ENCODE data around the gene KDM4F. TPM values are rescaled to one million over a fixed set of nuclear protein-coding genes. Genes with fewer than 3 reads are reported as not detected.

Gene KDM4F
- total RNA-seq, 2 experiments from 2014 or later: not detected

GRCh38 chr11:95066716-95067038 is 17.5 kb downstream of the KDM4F start, which contains the start of gene SRSF8:
TSS of gene SRSF8 (plus strand) at chr11:95066919. CDS start at chr11:95067227, 308 bp downstream.
- Mint-ChIP-seq H3K27ac (peak within 1 kb of the TSS; percentile 97), H3K4me1 (ENCODE audit: low read depth) (peaks cover 25% of the 10 kb centered on the region)

GRCh38 chr11:95067039-95067840 is 18.0 kb downstream of the KDM4F start:
- peak overlapping the region; percentile 94 for H3K4me3 Mint-ChIP-seq
- DNase-seq: peak; percentile 80
- H3K9me3 Mint-ChIP-seq (ENCODE audit: insufficient read depth): no peaks in the 10 kb centered on the region
- ChIA-PET POLR2A (interaction anchor here (0.5 to 5.7 kb wide), 19 partner anchors 11 to 1323 kb away, joined by 3 to 103 read pairs (median 5); partner anchors contain the start of genes AMOTL1, CCDC82, CEP57 and CWC15), CTCF (interaction anchor here (0.8 to 12.3 kb wide), 24 partner anchors 9 to 938 kb away, joined by 3 to 233 read pairs (median 6); partner anchors contain the start of genes CWC15, ENDOD1, FAM76B and KDM4D)
- peaks cover 8% of the 10 kb centered on the region for H3K27me3 Mint-ChIP-seq (ENCODE audit: low read depth)
- peak overlapping the region; percentile 97 for H3K27ac Mint-ChIP-seq
- peaks cover 19% of the 10 kb centered on the region for H3K36me3 Mint-ChIP-seq (ENCODE audit: low read depth)
- ATAC-seq: peak; percentile 74
- peaks cover 25% of the 10 kb centered on the region for H3K4me1 Mint-ChIP-seq (ENCODE audit: low read depth)

More at GRCh38 chr11:95066716-95067038, 17.5 kb downstream of the KDM4F start, which contains the start of gene SRSF8:
- DNase-seq (no peak), ATAC-seq (peak; percentile 16)
- peaks cover 19% of the 10 kb centered on the region for H3K36me3 Mint-ChIP-seq (ENCODE audit: low read depth)
- peak within 1 kb of the TSS; percentile 94 for H3K4me3 Mint-ChIP-seq
- H3K27me3 Mint-ChIP-seq (ENCODE audit: low read depth): peaks cover 12% of the 10 kb centered on the region
- ChIA-PET POLR2A (interaction anchor here (0.5 to 5.7 kb wide), 14 partner anchors 12 to 723 kb away, joined by 3 to 103 read pairs (median 8); partner anchors contain the start of genes CEP57, CWC15, ENDOD1 and FAM76B), CTCF (interaction anchor here (1.3 to 12.3 kb wide), 17 partner anchors 10 to 723 kb away, joined by 3 to 233 read pairs (median 10); partner anchors contain the start of genes ENDOD1 and FAM76B)
- no peaks in the 10 kb centered on the region for H3K9me3 Mint-ChIP-seq (ENCODE audit: insufficient read depth)

DNA sequence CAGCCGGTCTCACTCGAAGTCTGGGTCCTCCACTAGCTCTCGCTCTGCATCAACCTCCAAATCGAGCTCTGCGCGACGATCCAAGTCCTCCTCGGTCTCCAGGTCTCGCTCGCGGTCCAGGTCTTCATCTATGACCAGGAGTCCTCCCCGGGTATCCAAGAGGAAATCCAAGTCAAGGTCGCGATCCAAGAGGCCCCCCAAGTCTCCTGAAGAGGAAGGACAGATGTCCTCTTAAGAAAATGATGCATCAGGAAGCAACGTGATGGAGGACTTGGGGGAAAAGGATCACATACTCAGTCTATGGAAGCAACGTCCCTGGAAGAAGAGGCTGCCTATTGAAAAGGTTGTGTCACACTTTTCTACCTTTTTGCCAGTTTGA is 18.6 kb downstream of the KDM4F start:
- peak overlapping the region; percentile 94 for H3K4me3 Mint-ChIP-seq
- peak overlapping the region; percentile 97 for H3K27ac Mint-ChIP-seq
- peaks cover 5% of the 10 kb centered on the region for H3K27me3 Mint-ChIP-seq (ENCODE audit: low read depth)
- no peak for DNase-seq
- H3K9me3 Mint-ChIP-seq (ENCODE audit: insufficient read depth): no peaks in the 10 kb centered on the region
- ATAC-seq: peak; percentile 4
- peaks cover 25% of the 10 kb centered on the region for H3K4me1 Mint-ChIP-seq (ENCODE audit: low read depth)
- ChIA-PET POLR2A (interaction anchor here (0.7 to 5.7 kb wide), 17 partner anchors 11 to 1322 kb away, joined by 3 to 103 read pairs (median 5); partner anchors contain the start of genes AMOTL1, CCDC82, CEP57 and CWC15), CTCF (interaction anchor here (0.8 to 12.3 kb wide), 25 partner anchors 8 to 939 kb away, joined by 3 to 233 read pairs (median 5); partner anchors contain the start of genes CWC15, ENDOD1, FAM76B and KDM4D)
- H3K36me3 Mint-ChIP-seq (ENCODE audit: low read depth): peaks cover 24% of the 10 kb centered on the region

- Mint-ChIP-seq H3K27ac (peak overlapping the region; percentile 97), H3K9me3 (ENCODE audit: insufficient read depth) (no peaks in the 10 kb centered on the region), H3K36me3 (ENCODE audit: low read depth) (peaks cover 24% of the 10 kb centered on the region), H3K4me3 (peak overlapping the region; percentile 94), H3K27me3 (ENCODE audit: low read depth) (peaks cover 2% of the 10 kb centered on the region), H3K4me1 (ENCODE audit: low read depth) (peaks cover 25% of the 10 kb centered on the region)
- peak; percentile 76 for ATAC-seq
- ChIA-PET CTCF (interaction anchor here (0.8 to 12.3 kb wide), 19 partner anchors 9 to 939 kb away, joined by 3 to 233 read pairs (median 7); partner anchors contain the start of genes CWC15, ENDOD1, FAM76B and KDM4D), POLR2A (interaction anchor here (0.9 to 5.7 kb wide), 13 partner anchors 12 to 1322 kb away, joined by 3 to 103 read pairs (median 11); partner anchors contain the start of genes AMOTL1, CCDC82, CEP57 and CWC15)
- DNase-seq: peak; percentile 86
Measured at GRCh38 chr11:95068549-95068948, 19.3 kb downstream of the KDM4F start.

GRCh38 chr11:95070471-95070870 is 21.2 kb downstream of the KDM4F start:
- DNase-seq (peak; percentile 4), ATAC-seq (no peak)
- no peaks in the 10 kb centered on the region for H3K9me3 Mint-ChIP-seq (ENCODE audit: insufficient read depth)
- ChIA-PET CTCF (interaction anchor here (0.6 to 12.3 kb wide), 11 partner anchors 10 to 696 kb away, joined by 3 to 233 read pairs (median 40); partner anchors contain the start of gene ENDOD1), POLR2A (interaction anchor here (5.7 kb wide), 1 partner anchor 21 kb away, joined by 103 read pairs; the partner anchor contains the start of gene ENDOD1)
- peaks cover 24% of the 10 kb centered on the region for H3K36me3 Mint-ChIP-seq (ENCODE audit: low read depth)
- no peak overlapping the region for H3K4me3 Mint-ChIP-seq
- H3K27me3 Mint-ChIP-seq (ENCODE audit: low read depth): no peaks in the 10 kb centered on the region
- H3K4me1 Mint-ChIP-seq (ENCODE audit: low read depth): peaks cover 25% of the 10 kb centered on the region
- H3K27ac Mint-ChIP-seq: no peak overlapping the region

- ChIA-PET POLR2A (interaction anchor here (0.6 to 3.3 kb wide), 2 partner anchors 11 to 16 kb away, joined by 3 to 19 read pairs; partner anchors contain the start of gene ENDOD1), CTCF (interaction anchor here (1.1 to 12.3 kb wide), 6 partner anchors 9 to 79 kb away, joined by 3 to 233 read pairs (median 5); partner anchors contain the start of gene ENDOD1)
- DNase-seq (peak; percentile 19), ATAC-seq (no peak)
- Mint-ChIP-seq H3K36me3 (ENCODE audit: low read depth) (peaks cover 19% of the 10 kb centered on the region), H3K27me3 (ENCODE audit: low read depth) (peaks cover under 1% of the 10 kb centered on the region), H3K9me3 (ENCODE audit: insufficient read depth) (no peaks in the 10 kb centered on the region), H3K4me3 (no peak overlapping the region), H3K27ac (no peak overlapping the region), H3K4me1 (ENCODE audit: low read depth) (peaks cover 24% of the 10 kb centered on the region)
Measured at GRCh38 chr11:95072948-95073347, 23.7 kb downstream of the KDM4F start.

- DNase-seq (peak; percentile 18), ATAC-seq (no peak)
- Mint-ChIP-seq H3K4me1 (ENCODE audit: low read depth) (peaks cover 19% of the 10 kb centered on the region), H3K4me3 (no peak overlapping the region), H3K27me3 (ENCODE audit: low read depth) (peaks cover 4% of the 10 kb centered on the region), H3K27ac (no peak overlapping the region), H3K9me3 (ENCODE audit: insufficient read depth) (no peaks in the 10 kb centered on the region), H3K36me3 (ENCODE audit: low read depth) (peaks cover 11% of the 10 kb centered on the region)
- ChIA-PET POLR2A (interaction anchor here (1.7 to 3.3 kb wide), 2 partner anchors 14 kb away, joined by 7 to 19 read pairs; partner anchors contain the start of gene ENDOD1), CTCF (interaction anchor here (1.1 to 12.3 kb wide), 6 partner anchors 8 to 78 kb away, joined by 4 to 233 read pairs (median 6); partner anchors contain the start of gene ENDOD1)
Measured at GRCh38 chr11:95074792-95075563, 25.8 kb downstream of the KDM4F start.

GRCh38 chr11:95076416-95076815 is 27.2 kb downstream of the KDM4F start:
- H3K36me3 Mint-ChIP-seq (ENCODE audit: low read depth): peaks cover 5% of the 10 kb centered on the region
- CTCF ChIA-PET: interaction anchor here (0.7 to 4.0 kb wide), 10 partner anchors 9 to 629 kb away, joined by 3 to 13 read pairs (median 4); partner anchors contain the start of gene ENDOD1
- no peak overlapping the region for H3K27ac Mint-ChIP-seq
- peaks cover 4% of the 10 kb centered on the region for H3K27me3 Mint-ChIP-seq (ENCODE audit: low read depth)
- peak; percentile 9 for DNase-seq
- H3K9me3 Mint-ChIP-seq (ENCODE audit: insufficient read depth): no peaks in the 10 kb centered on the region
- POLR2A ChIA-PET: interaction anchor here (1.7 kb wide), 1 partner anchor 13 kb away, joined by 7 read pairs; the partner anchor contains the start of gene ENDOD1
- no peak for ATAC-seq
- peaks cover 14% of the 10 kb centered on the region for H3K4me1 Mint-ChIP-seq (ENCODE audit: low read depth)
- H3K4me3 Mint-ChIP-seq: no peak overlapping the region

DNA sequence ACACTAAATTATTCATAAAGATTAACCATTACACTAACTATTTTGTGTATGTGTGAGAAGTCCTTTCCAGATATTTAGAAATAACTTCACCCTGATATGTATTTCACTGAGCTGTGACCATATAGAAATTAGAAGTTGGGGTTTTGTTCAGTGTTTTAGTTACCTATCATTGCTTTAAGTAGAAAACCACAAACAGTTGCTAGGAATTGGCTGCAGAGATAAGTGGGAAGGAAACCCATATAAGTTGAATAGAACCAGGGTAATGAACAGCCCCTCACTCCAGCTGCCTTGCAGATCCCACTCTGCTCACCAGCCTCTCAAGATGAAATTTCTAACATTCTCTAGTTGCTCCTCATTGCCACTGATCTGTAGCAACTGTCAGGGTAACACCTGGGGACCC is 27.8 kb downstream of the KDM4F start:
- H3K27me3 Mint-ChIP-seq (ENCODE audit: low read depth): peaks cover 4% of the 10 kb centered on the region
- peaks cover 15% of the 10 kb centered on the region for H3K4me1 Mint-ChIP-seq (ENCODE audit: low read depth)
- ChIA-PET CTCF (interaction anchor here (0.9 to 4.0 kb wide), 6 partner anchors 9 to 628 kb away, joined by 3 to 13 read pairs (median 4); partner anchors contain the start of gene ENDOD1), POLR2A (interaction anchor here (1.7 kb wide), 1 partner anchor 12 kb away, joined by 7 read pairs; the partner anchor contains the start of gene ENDOD1)
- H3K36me3 Mint-ChIP-seq (ENCODE audit: low read depth): peaks cover 5% of the 10 kb centered on the region
- ATAC-seq (no peak), DNase-seq (no peak)
- H3K4me3 Mint-ChIP-seq: no peak overlapping the region
- no peaks in the 10 kb centered on the region for H3K9me3 Mint-ChIP-seq (ENCODE audit: insufficient read depth)
- no peak overlapping the region for H3K27ac Mint-ChIP-seq

DNA sequence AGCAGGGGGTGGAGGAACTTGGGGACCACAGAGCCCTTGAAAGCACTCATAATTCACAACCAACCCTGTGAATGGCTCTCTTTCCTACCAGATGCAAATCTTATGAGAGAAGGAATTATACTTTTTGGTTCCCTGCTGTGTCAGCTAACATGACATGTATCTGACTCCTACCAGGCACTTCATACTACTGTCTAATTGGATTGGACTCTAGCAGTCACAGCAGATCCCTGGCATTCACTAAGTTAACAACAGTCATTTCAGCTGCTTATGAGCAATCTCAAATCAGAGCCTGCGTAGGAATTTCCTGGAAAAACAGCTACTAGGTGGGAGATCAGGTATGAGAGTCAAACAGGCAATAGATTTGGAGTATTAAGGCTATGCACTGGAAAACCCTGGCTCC is 29.3 kb downstream of the KDM4F start:
- ChIA-PET CTCF (interaction anchor here (2.1 to 4.6 kb wide), 2 partner anchors 10 to 15 kb away, joined by 5 to 40 read pairs; partner anchors contain the start of gene SRSF8), POLR2A (interaction anchor here (1.0 kb wide), 1 partner anchor 11 kb away, joined by 3 read pairs; the partner anchor contains the start of gene SRSF8)
- H3K4me1 Mint-ChIP-seq (ENCODE audit: low read depth): peaks cover 15% of the 10 kb centered on the region
- H3K9me3 Mint-ChIP-seq (ENCODE audit: insufficient read depth): no peaks in the 10 kb centered on the region
- ATAC-seq (no peak), DNase-seq (no peak)
- H3K27ac Mint-ChIP-seq: no peak overlapping the region
- no peaks in the 10 kb centered on the region for H3K36me3 Mint-ChIP-seq (ENCODE audit: low read depth)
- H3K4me3 Mint-ChIP-seq: no peak overlapping the region
- peaks cover 4% of the 10 kb centered on the region for H3K27me3 Mint-ChIP-seq (ENCODE audit: low read depth)
